ENCODE data around the gene LINC01488.

Gene LINC01488

DNA sequence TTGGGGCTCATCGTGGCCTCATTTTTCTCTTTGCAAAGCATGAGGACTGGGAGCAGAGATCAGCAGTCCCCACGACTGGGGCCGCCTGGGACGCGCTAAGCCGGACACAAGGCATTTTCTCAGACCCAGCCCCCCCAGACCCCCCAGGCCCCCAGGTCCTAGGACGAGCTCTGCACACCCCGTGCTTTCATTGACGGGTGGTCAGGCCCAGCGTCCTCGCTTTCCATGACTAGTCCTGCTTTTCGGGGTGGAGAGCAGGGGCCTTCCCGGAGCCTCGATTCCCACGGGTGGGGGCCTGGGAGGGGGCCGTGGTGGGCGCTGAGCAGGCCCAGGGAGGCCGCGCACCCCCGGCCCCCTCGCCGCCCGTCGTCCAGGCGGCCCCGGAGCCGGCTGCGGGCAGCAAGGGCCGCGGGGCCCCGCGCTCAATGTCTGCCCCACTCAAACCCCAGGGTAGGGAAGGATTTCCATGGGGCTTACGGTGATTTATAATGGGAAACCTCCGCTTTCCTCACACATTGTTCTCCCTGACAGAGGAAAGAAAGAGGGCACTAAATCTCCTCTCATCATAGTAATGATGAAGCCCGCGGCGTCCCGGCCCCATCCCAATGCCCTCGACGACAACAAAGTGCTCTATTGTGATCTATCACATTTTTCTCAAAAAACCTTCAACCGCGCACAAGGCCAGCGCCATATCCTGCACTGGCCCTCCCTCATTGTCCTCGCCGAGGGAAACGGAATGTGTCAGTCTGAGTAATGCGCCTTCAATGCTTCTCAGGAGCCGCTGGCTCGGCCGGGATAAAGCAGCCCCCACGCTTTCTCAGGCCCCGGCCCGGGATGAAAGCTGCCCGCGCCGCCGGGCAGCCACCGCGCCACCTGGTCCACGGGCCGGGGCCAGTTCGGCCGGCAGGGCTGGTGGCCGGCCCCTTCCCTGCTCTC, 10.4 kb upstream of the LINC01488 start:
- Histone ChIP-seq H3K36me3 (ENCODE audit: control insufficient read depth in 2 of 2, insufficient read depth in 1 of 2, low read length in 2 of 2) (no peaks in the 10 kb centered on the region), H3K4me1 (ENCODE audit: control insufficient read depth, insufficient read depth, low read length) (no peaks in the 10 kb centered on the region), H3K9me3 (ENCODE audit: control insufficient read depth, insufficient read depth, low read depth, low read length) (no peaks in the 10 kb centered on the region), H3K27ac (ENCODE audit: extremely low read depth, low read depth, low read length) (no peak overlapping the region), H3K4me3 (ENCODE audit: low read depth, low read length) (no peak overlapping the region)
- ChIA-PET CTCF (no interaction called here), POLR2A (no interaction called here)
- TF ChIP-seq PRDM1 (tag by site-specific recombination; IDR thresholded peaks at IDR 0.05) (no peak), ZNF473 (tag by site-specific recombination; IDR thresholded peaks at IDR 0.05) (no peak), ZNF654 (tag by site-specific recombination; IDR thresholded peaks at IDR 0.05; ENCODE audit: low read depth) (no peak), ZNF146 (tag by site-specific recombination; IDR thresholded peaks at IDR 0.05) (no peak), SCRT1 (tag by site-specific recombination; IDR thresholded peaks at IDR 0.05; ENCODE audit: borderline replicate concordance) (no peak), ZNF501 (tag by site-specific recombination; IDR thresholded peaks at IDR 0.05) (no peak), ZNF350 (tag by site-specific recombination; IDR thresholded peaks at IDR 0.05) (no peak), ZSCAN23 (tag by site-specific recombination; IDR thresholded peaks at IDR 0.05) (no peak), PATZ1 (tag by site-specific recombination; IDR thresholded peaks at IDR 0.05) (no peak)
- TF ChIP-seq, protein P1, sequence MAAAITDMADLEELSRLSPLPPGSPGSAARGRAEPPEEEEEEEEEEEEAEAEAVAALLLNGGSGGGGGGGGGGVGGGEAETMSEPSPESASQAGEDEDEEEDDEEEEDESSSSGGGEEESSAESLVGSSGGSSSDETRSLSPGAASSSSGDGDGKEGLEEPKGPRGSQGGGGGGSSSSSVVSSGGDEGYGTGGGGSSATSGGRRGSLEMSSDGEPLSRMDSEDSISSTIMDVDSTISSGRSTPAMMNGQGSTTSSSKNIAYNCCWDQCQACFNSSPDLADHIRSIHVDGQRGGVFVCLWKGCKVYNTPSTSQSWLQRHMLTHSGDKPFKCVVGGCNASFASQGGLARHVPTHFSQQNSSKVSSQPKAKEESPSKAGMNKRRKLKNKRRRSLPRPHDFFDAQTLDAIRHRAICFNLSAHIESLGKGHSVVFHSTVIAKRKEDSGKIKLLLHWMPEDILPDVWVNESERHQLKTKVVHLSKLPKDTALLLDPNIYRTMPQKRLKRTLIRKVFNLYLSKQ (tag by site-specific recombination; IDR thresholded peaks at IDR 0.05; ENCODE audit: borderline replicate concordance): no peak

GRCh38 chr11:69471729-69472540, 9.5 kb upstream of the LINC01488 start:
- H3K4me1 ChIP-seq (ENCODE audit: control insufficient read depth, insufficient read depth, low read length): no peaks in the 10 kb centered on the region
- H3K4me3 ChIP-seq (ENCODE audit: low read depth, low read length): no peak overlapping the region
- no peaks in the 10 kb centered on the region for H3K36me3 ChIP-seq (ENCODE audit: control insufficient read depth in 2 of 2, insufficient read depth in 1 of 2, low read length in 2 of 2)
- no peaks in the 10 kb centered on the region for H3K9me3 ChIP-seq (ENCODE audit: control insufficient read depth, insufficient read depth, low read depth, low read length)
- ChIA-PET CTCF (no interaction called here), POLR2A (no interaction called here)
- H3K27ac ChIP-seq (ENCODE audit: extremely low read depth, low read depth, low read length): no peak overlapping the region
- TF ChIP-seq, protein P2, sequence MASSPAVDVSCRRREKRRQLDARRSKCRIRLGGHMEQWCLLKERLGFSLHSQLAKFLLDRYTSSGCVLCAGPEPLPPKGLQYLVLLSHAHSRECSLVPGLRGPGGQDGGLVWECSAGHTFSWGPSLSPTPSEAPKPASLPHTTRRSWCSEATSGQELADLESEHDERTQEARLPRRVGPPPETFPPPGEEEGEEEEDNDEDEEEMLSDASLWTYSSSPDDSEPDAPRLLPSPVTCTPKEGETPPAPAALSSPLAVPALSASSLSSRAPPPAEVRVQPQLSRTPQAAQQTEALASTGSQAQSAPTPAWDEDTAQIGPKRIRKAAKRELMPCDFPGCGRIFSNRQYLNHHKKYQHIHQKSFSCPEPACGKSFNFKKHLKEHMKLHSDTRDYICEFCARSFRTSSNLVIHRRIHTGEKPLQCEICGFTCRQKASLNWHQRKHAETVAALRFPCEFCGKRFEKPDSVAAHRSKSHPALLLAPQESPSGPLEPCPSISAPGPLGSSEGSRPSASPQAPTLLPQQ (tag by site-specific recombination; IDR thresholded peaks at IDR 0.05): no peak
- TF ChIP-seq KLF7 (tag by site-specific recombination; IDR thresholded peaks at IDR 0.05; ENCODE audit: borderline replicate concordance) (no peak), ZNF521 (tag by site-specific recombination; IDR thresholded peaks at IDR 0.05) (no peak), ZNF37A (tag by site-specific recombination; IDR thresholded peaks at IDR 0.05) (no peak), ZNF423 (tag by site-specific recombination; IDR thresholded peaks at IDR 0.05) (no peak), ZNF530 (tag by site-specific recombination; IDR thresholded peaks at IDR 0.05; ENCODE audit: low read depth) (no peak), ZNF621 (tag by site-specific recombination; IDR thresholded peaks at IDR 0.05) (no peak), ZNF624 (tag by site-specific recombination; IDR thresholded peaks at IDR 0.05) (no peak)
- TF ChIP-seq, protein P3, sequence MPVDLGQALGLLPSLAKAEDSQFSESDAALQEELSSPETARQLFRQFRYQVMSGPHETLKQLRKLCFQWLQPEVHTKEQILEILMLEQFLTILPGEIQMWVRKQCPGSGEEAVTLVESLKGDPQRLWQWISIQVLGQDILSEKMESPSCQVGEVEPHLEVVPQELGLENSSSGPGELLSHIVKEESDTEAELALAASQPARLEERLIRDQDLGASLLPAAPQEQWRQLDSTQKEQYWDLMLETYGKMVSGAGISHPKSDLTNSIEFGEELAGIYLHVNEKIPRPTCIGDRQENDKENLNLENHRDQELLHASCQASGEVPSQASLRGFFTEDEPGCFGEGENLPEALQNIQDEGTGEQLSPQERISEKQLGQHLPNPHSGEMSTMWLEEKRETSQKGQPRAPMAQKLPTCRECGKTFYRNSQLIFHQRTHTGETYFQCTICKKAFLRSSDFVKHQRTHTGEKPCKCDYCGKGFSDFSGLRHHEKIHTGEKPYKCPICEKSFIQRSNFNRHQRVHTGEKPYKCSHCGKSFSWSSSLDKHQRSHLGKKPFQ (tag by site-specific recombination; IDR thresholded peaks at IDR 0.05): no peak
- TF ChIP-seq, protein P4, sequence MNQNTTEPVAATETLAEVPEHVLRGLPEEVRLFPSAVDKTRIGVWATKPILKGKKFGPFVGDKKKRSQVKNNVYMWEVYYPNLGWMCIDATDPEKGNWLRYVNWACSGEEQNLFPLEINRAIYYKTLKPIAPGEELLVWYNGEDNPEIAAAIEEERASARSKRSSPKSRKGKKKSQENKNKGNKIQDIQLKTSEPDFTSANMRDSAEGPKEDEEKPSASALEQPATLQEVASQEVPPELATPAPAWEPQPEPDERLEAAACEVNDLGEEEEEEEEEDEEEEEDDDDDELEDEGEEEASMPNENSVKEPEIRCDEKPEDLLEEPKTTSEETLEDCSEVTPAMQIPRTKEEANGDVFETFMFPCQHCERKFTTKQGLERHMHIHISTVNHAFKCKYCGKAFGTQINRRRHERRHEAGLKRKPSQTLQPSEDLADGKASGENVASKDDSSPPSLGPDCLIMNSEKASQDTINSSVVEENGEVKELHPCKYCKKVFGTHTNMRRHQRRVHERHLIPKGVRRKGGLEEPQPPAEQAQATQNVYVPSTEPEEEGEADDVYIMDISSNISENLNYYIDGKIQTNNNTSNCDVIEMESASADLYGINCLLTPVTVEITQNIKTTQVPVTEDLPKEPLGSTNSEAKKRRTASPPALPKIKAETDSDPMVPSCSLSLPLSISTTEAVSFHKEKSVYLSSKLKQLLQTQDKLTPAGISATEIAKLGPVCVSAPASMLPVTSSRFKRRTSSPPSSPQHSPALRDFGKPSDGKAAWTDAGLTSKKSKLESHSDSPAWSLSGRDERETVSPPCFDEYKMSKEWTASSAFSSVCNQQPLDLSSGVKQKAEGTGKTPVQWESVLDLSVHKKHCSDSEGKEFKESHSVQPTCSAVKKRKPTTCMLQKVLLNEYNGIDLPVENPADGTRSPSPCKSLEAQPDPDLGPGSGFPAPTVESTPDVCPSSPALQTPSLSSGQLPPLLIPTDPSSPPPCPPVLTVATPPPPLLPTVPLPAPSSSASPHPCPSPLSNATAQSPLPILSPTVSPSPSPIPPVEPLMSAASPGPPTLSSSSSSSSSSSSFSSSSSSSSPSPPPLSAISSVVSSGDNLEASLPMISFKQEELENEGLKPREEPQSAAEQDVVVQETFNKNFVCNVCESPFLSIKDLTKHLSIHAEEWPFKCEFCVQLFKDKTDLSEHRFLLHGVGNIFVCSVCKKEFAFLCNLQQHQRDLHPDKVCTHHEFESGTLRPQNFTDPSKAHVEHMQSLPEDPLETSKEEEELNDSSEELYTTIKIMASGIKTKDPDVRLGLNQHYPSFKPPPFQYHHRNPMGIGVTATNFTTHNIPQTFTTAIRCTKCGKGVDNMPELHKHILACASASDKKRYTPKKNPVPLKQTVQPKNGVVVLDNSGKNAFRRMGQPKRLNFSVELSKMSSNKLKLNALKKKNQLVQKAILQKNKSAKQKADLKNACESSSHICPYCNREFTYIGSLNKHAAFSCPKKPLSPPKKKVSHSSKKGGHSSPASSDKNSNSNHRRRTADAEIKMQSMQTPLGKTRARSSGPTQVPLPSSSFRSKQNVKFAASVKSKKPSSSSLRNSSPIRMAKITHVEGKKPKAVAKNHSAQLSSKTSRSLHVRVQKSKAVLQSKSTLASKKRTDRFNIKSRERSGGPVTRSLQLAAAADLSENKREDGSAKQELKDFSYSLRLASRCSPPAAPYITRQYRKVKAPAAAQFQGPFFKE (tag by site-specific recombination; IDR thresholded peaks at IDR 0.05; ENCODE audit: borderline replicate concordance): no peak
